Measurements from ENCODE around the gene BUD13. TPM values are rescaled to one million over a fixed set of nuclear protein-coding genes. Genes with fewer than 3 reads are reported as not detected.

BUD13 gene
- polyA plus RNA-seq, 1 of the 3 experiments (the other 2 are of a cell fraction) = 15.5 TPM

DNA sequence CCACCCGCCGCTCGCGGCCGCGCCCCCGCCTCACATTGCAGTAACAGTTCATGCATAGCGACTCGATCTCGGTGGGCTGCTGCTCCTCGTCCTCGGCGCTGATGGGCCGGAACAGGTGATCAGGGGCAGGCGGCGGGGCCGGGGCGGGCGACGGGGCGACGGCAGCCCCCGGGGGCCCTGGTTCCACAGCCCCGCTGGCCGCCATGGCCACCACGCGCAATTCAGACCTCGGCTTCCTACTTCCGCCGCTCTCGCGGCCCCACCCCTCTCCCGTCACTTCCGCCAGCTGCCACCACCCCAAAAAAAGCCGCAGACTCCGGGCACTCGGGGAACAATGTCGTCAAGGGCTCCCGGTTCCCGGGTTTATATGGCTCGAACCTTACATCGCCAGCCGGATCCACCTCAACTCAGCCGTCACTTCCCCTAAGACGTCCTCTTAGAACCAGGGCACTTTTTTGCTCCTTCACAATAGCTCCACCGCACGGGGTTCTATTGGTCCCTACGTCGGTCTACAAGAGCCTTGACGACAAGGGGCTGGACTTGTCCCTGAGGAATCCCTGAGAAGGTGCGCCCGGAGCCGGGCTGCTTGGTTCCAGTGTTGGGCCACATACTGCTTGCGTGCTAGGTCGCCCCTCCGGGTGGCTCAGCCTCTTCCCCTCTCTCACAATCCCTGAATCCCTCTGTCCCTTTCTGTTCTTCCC lies 15.1 kb upstream of the BUD13 start, which contains the start of gene ZPR1:
Gene ZPR1, minus strand, starts transcription at position 238 of the 701 bp plus-strand sequence. Its CDS starts 33 bp downstream, at position 205.
- H3K4me3 ChIP-seq (ENCODE audit: low read depth in 2 of 2, low read length in 1 of 2) = peak within 1 kb of the TSS; percentile 75 to 93
- CTCF ChIA-PET = interaction anchor here (0.7 to 11.4 kb wide), 10 partner anchors 10 to 439 kb away, joined by 3 to 268 read pairs (median 6); partner anchors contain the start of genes BUD13 and SIK3
- peak within 1 kb of the TSS; percentile 90 for H3K9ac ChIP-seq
- peaks cover 33 to 38% of the 10 kb centered on the region in 2 experiments for H3K36me3 ChIP-seq (replicated peaks in 1 of 2; ENCODE audit: control insufficient read depth in 1 of 2, insufficient read depth in 2 of 2, low read length in 1 of 2)
- TF ChIP-seq RAD21 (IDR thresholded peaks at IDR 0.05; ENCODE audit: low read length) = no peak
- peak; percentile 7; the same call in 1 of the 2 replicates for TF ChIP-seq REST (IDR thresholded peaks at IDR 0.05; ENCODE audit: low read depth, low read length)
- TF ChIP-seq TCF12 (IDR thresholded peaks at IDR 0.05) = 0 out of 2 replicates have a peak, but pooled peaks have one; percentile 35
- no peak for TF ChIP-seq FOXM1 (IDR thresholded peaks at IDR 0.05; ENCODE audit: low read depth)
- peak; percentile 83 for TF ChIP-seq MAX (IDR thresholded peaks at IDR 0.05; ENCODE audit: low read depth)
- TF ChIP-seq MXI1 (IDR thresholded peaks at IDR 0.05; ENCODE audit: low read depth, low read length) = peak; percentile 94
- TF ChIP-seq SIN3A (IDR thresholded peaks at IDR 0.05; ENCODE audit: borderline replicate concordance, low read depth, low read length) = peak; percentile 83
- TF ChIP-seq POLR2AphosphoS5 (IDR thresholded peaks at IDR 0.05; ENCODE audit: low read depth, low read length) = peak; percentile 98
- TF ChIP-seq CTCF (IDR thresholded peaks at IDR 0.05) = no peak
- TF ChIP-seq TAF1 (IDR thresholded peaks at IDR 0.05; ENCODE audit: borderline replicate concordance, low read depth, low read length) = peak; percentile 86
- TF ChIP-seq ELF1 (IDR thresholded peaks at IDR 0.05) = peak; percentile 93
- peak; percentile 86 for TF ChIP-seq YY1 (IDR thresholded peaks at IDR 0.05; ENCODE audit: low read depth)
- peak; percentile 83 for TF ChIP-seq GABPA (IDR thresholded peaks at IDR 0.05; ENCODE audit: low read depth)
- peaks cover 5 to 20% of the 10 kb centered on the region in 2 experiments; a peak in 3 of 4 replicates for H3K4me1 ChIP-seq (ENCODE audit: control insufficient read depth in 1 of 2, insufficient read depth in 2 of 2, low read depth in 1 of 2, low read length in 1 of 2)
- no peaks in the 10 kb centered on the region for H3K9me3 ChIP-seq
- 6% methylated on average over 23 of the region's 56 CpGs for WGBS (ENCODE audit: low lambda C conversion rate)
- peak; percentile 96 for DNase-seq
- H4K20me1 ChIP-seq (ENCODE audit: insufficient read depth) = no peaks in the 10 kb centered on the region
- H3F3A ChIP-seq (replicated peaks; ENCODE audit: insufficient read depth) = peaks cover 4% of the 10 kb centered on the region
- peak within 1 kb of the TSS; percentile 98 for H2AFZ ChIP-seq (ENCODE audit: low read depth)
- H3K9me2 ChIP-seq = no peaks in the 10 kb centered on the region
- no peaks in the 10 kb centered on the region for H3K27me3 ChIP-seq (ENCODE audit: insufficient read depth)
- H3K4me2 ChIP-seq = peak within 1 kb of the TSS; percentile 88
- H3K79me2 ChIP-seq (ENCODE audit: insufficient read depth) = peaks cover 27% of the 10 kb centered on the region
- POLR2A ChIA-PET = interaction anchor here (0.7 to 1.7 kb wide), 5 partner anchors 14 to 356 kb away, joined by 3 to 8 read pairs (median 4); partner anchors contain the start of genes APOA1 and PAFAH1B2
- peak within 1 kb of the TSS; percentile 58 to 70 for H3K27ac ChIP-seq (ENCODE audit: low read depth in 2 of 2, low read length in 1 of 2)

All from SK-N-SH (cell line).